IMR-90 (cell line): ENCODE data around the gene AMOTL1. TPM values are rescaled to one million over a fixed set of nuclear protein-coding genes. Genes with fewer than 3 reads are reported as not detected.

Source experiments
- ATAC-seq: fragments of 200-7000 bp; cut with Tn5 transposase; 2 replicates; pipeline ENCODE4 v1.9.1; 2020; ENCODE audit warnings: low read depth, mild to moderate bottlenecking, moderate library complexity
- BruUV-seq: library from RNA; stranded (reverse); fragments of 400-500 nt; replicated peaks from 2 replicates; lab custom pipeline; 2021; lab: Mats Ljungman, UMichigan
- CTCF ChIA-PET: fragments of 300-600 bp; formaldehyde crosslinking; extraction: SDS; loops from one replicate; lab custom pipeline; 2021; ENCODE audit warnings: antibody characterized with exemption; lab: Yijun Ruan, JAX
- POLR2A ChIA-PET: fragments of 300-600 bp; sonication (Branson Sonifier 250); formaldehyde crosslinking; loops from one replicate; lab custom pipeline; 2022; ENCODE audit warnings: antibody characterized with exemption; ENCODE audit not compliant: unreplicated experiment; lab: Charles Lee
- DNase-seq: peaks from one replicate; pipeline ENCODE4 v3.0.0; 2013
- H2AFZ ChIP-seq: replicated peaks from 2 replicates; pipeline ENCODE3; 2013; ENCODE audit warnings: low read length, mild to moderate bottlenecking; ENCODE audit not compliant: poor library complexity
- H2AK5ac ChIP-seq: 2 replicates; pipeline ENCODE4 v1.6.1; 2013; ENCODE audit warnings: low read depth, low read length, inconsistent platforms
- H2AK9ac ChIP-seq: replicated peaks from 2 replicates; pipeline ENCODE3; 2013; ENCODE audit warnings: mild to moderate bottlenecking, low read depth, low read length, moderate library complexity; ENCODE audit not compliant: poor library complexity
- H2BK120ac ChIP-seq: 2 replicates; pipeline ENCODE4 v1.6.1; 2013; ENCODE audit warnings: low read depth, low read length, inconsistent platforms
- H2BK15ac ChIP-seq: 3 replicates; pipeline ENCODE4 v1.6.1; 2013; ENCODE audit warnings: low read depth, low read length, inconsistent platforms
- H2BK20ac ChIP-seq: 2 replicates; pipeline ENCODE4 v1.6.1; 2013; ENCODE audit warnings: low read depth, mild to moderate bottlenecking, inconsistent platforms, low read length, moderate library complexity
- H2BK5ac ChIP-seq: 2 replicates; pipeline ENCODE4 v1.6.1; 2013; ENCODE audit warnings: mild to moderate bottlenecking, low read depth, low read length, inconsistent platforms; ENCODE audit not compliant: poor library complexity, severe bottlenecking
- H3K14ac ChIP-seq: replicated peaks from 2 replicates; pipeline ENCODE4 v1.6.1; 2013; ENCODE audit warnings: low read depth, low read length, inconsistent platforms
- H3K18ac ChIP-seq: 2 replicates; pipeline ENCODE4 v1.6.1; 2013; ENCODE audit warnings: low read depth, low read length, control low read depth
- H3K23ac ChIP-seq: 2 replicates; pipeline ENCODE4 v1.6.1; 2013; ENCODE audit warnings: low read depth, low read length, inconsistent platforms
- H3K27ac ChIP-seq: 2 replicates; pipeline ENCODE4 v1.5.1; 2013; ENCODE audit warnings: mild to moderate bottlenecking, control low read depth, low read length; ENCODE audit not compliant: insufficient read depth
- H3K27me3 ChIP-seq: 2 replicates; pipeline ENCODE4 v1.6.1; 2013; ENCODE audit warnings: low read length; ENCODE audit not compliant: control insufficient read depth, insufficient read depth
- H3K36me3 ChIP-seq: 2 replicates; pipeline ENCODE4 v1.6.1; 2013; ENCODE audit warnings: low read length, mixed read lengths; ENCODE audit not compliant: control insufficient read depth, insufficient read depth
- H3K4ac ChIP-seq: 2 replicates; pipeline ENCODE4 v1.6.1; 2013; ENCODE audit warnings: low read depth, low read length, inconsistent platforms
- H3K4me1 ChIP-seq: 2 replicates; pipeline ENCODE4 v1.6.1; 2013; ENCODE audit warnings: low read length, mixed read lengths; ENCODE audit not compliant: control insufficient read depth, insufficient read depth
- H3K4me2 ChIP-seq: 2 replicates; pipeline ENCODE4 v1.6.1; 2013; ENCODE audit warnings: low read depth, mild to moderate bottlenecking, control low read depth, low read length, moderate library complexity
- H3K4me3 ChIP-seq: 2 replicates; pipeline ENCODE4 v1.5.1; 2013; ENCODE audit warnings: low read depth, mild to moderate bottlenecking, control low read depth, low read length, moderate library complexity; ENCODE audit not compliant: insufficient read depth
- H3K56ac ChIP-seq: 2 replicates; pipeline ENCODE4 v1.6.1; 2013; ENCODE audit warnings: low read length, inconsistent platforms; ENCODE audit not compliant: insufficient read depth; ENCODE audit errors: extremely low read depth
- H3K79me1 ChIP-seq, 2 experiments: 2 replicates each; pipeline ENCODE4 v1.6.1; 2013; ENCODE audit warnings: low read length in 2 of 2, inconsistent platforms in 1 of 2, low read depth in 1 of 2
- H3K9ac ChIP-seq: 2 replicates; pipeline ENCODE4 v1.6.1; 2013; ENCODE audit warnings: low read depth, low read length, control low read depth
- H3K9me1 ChIP-seq: 2 replicates; pipeline ENCODE4 v1.6.1; 2013; ENCODE audit warnings: low read length, inconsistent platforms; ENCODE audit not compliant: insufficient read depth
- H3K9me3 ChIP-seq: 2 replicates; pipeline ENCODE4 v1.6.1; 2013; ENCODE audit warnings: low read length; ENCODE audit not compliant: control insufficient read depth, insufficient read depth
- H4K20me1 ChIP-seq: 2 replicates; pipeline ENCODE4 v1.6.1; 2013; ENCODE audit warnings: low read length, inconsistent platforms; ENCODE audit not compliant: insufficient read depth
- H4K5ac ChIP-seq: 2 replicates; pipeline ENCODE4 v1.6.1; 2013; ENCODE audit warnings: mild to moderate bottlenecking, low read depth, low read length, control low read depth
- H4K8ac ChIP-seq, 2 experiments: 2 replicates each; pipeline ENCODE4 v1.6.1; 2013; ENCODE audit warnings: low read depth in 2 of 2, low read length in 2 of 2, control low read depth in 1 of 2, inconsistent platforms in 1 of 2
- H4K91ac ChIP-seq: 2 replicates; pipeline ENCODE4 v1.6.1; 2013; ENCODE audit warnings: low read depth, low read length, inconsistent platforms; ENCODE audit not compliant: insufficient read depth
- BHLHE40 ChIP-seq: fragments of 150-350 bp; IDR thresholded peaks from 2 replicates; pipeline ENCODE4 v1.6.1; 2016; ENCODE audit warnings: mild to moderate bottlenecking, low read depth, low read length
- CEBPB ChIP-seq: IDR thresholded peaks from 2 replicates; pipeline ENCODE4 v1.6.1; 2012; ENCODE audit warnings: low read depth, low read length, improper control_type of control experiment
- CHD1 ChIP-seq: IDR thresholded peaks from 2 replicates; pipeline ENCODE4 v1.6.1; 2012; ENCODE audit warnings: low read depth, low read length, improper control_type of control experiment
- FOS ChIP-seq: fragments of 150-350 bp; IDR thresholded peaks from 2 replicates; pipeline ENCODE4 v1.6.1; 2016; ENCODE audit warnings: low read depth, low read length
- MAFK ChIP-seq: IDR thresholded peaks from 2 replicates; pipeline ENCODE4 v1.6.1; 2012; ENCODE audit warnings: low read depth, low read length, improper control_type of control experiment
- MAZ ChIP-seq: IDR thresholded peaks from 2 replicates; pipeline ENCODE4 v1.6.1; 2012; ENCODE audit warnings: low read depth, mild to moderate bottlenecking, low read length, improper control_type of control experiment, moderate library complexity, borderline replicate concordance
- MXI1 ChIP-seq: IDR thresholded peaks from 2 replicates; pipeline ENCODE4 v1.6.1; 2012; ENCODE audit warnings: low read depth, mild to moderate bottlenecking, low read length, moderate library complexity, borderline replicate concordance
- NFE2L2 ChIP-seq: fragments of 150-350 bp; IDR thresholded peaks from 2 replicates; pipeline ENCODE4 v1.6.1; 2016; ENCODE audit warnings: low read depth, mild to moderate bottlenecking, low read length
- POLR2A ChIP-seq: IDR thresholded peaks from 2 replicates; pipeline ENCODE4 v1.6.1; 2012; ENCODE audit warnings: mild to moderate bottlenecking, low read depth, low read length
- RAD21 ChIP-seq: IDR thresholded peaks from 2 replicates; pipeline ENCODE4 v1.6.1; 2012; ENCODE audit warnings: low read length, improper control_type of control experiment
- RCOR1 ChIP-seq: IDR thresholded peaks from 2 replicates; pipeline ENCODE4 v1.6.1; 2012; ENCODE audit warnings: mild to moderate bottlenecking, low read length, improper control_type of control experiment; ENCODE audit not compliant: insufficient replicate concordance
- RFX5 ChIP-seq: IDR thresholded peaks from 2 replicates; pipeline ENCODE4 v1.8.0; 2012; ENCODE audit warnings: low read depth, mild to moderate bottlenecking, low read length, moderate library complexity
- SMC3 ChIP-seq: fragments of 150-350 bp; IDR thresholded peaks from 2 replicates; pipeline ENCODE4 v1.6.1; 2016; ENCODE audit warnings: low read depth, mild to moderate bottlenecking, antibody characterized with exemption, low read length, moderate library complexity
- WGBS, 2 experiments: methylation state at CpG; one replicate each; pipeline versions ENCODE4 v1.1.5 to v1.1.7; 2013; ENCODE audit warnings: missing lambda C conversion rate in 2 of 2; ENCODE audit not compliant: insufficient read length in 1 of 2; ENCODE audit errors: extremely low coverage in 2 of 2; 5-methylcytosine and 5-hydroxymethylcytosine counted together
- dilution Hi-C: fragments of 300-500 bp; cut with HindIII; formaldehyde crosslinking; loops from one replicate; pipeline ENCODE4 v1.14.3; 2018; ENCODE audit warnings: low sequenced_read_pairs; ENCODE audit not compliant: unreplicated experiment
- in situ Hi-C: fragments of 300-500 bp; cut with MboI; formaldehyde crosslinking; loops from 3 replicates; pipeline ENCODE4 v1.14.3; 2019; ENCODE audit warnings: low sequenced_read_pairs, inconsistent platforms, mixed read lengths
- intact Hi-C: fragments of 100-400 bp; cut with micrococcal nuclease; formaldehyde crosslinking; loops from 2 replicates; pipeline ENCODE4 v1.10.0; 2022
- polyA plus RNA-seq, 3 experiments: library from polyadenylated mRNA; depleted of rRNA; stranded (reverse); fragments of >200 nt; gene quantifications; 2 replicates each; pipeline ENCODE4 v1.2.3, GENCODE V29; 2012; ENCODE audit warnings: low replicate concordance in 1 of 3
- total RNA-seq: library from RNA; depleted of rRNA; stranded (reverse); fragments of >200 nt; gene quantifications from 2 replicates; pipeline ENCODE4 v1.2.3, GENCODE V29; 2012
- TF ChIP-seq, protein P1 (sequence below): conservative IDR thresholded peaks from 2 replicates; pipeline ENCODE4 v1.5.1; 2012; ENCODE audit warnings: mild to moderate bottlenecking, low read depth, low read length, improper control_type of control experiment
- TF ChIP-seq, protein P2 (sequence below): fragments of 150-350 bp; IDR thresholded peaks from 2 replicates; pipeline ENCODE4 v1.6.1; 2017; ENCODE audit warnings: mild to moderate bottlenecking, antibody characterized with exemption, low read length, low read depth
- TF ChIP-seq, protein P3 (sequence below): fragments of 150-350 bp; IDR thresholded peaks from 2 replicates; pipeline ENCODE4 v1.6.1; 2016; ENCODE audit warnings: low read depth, mild to moderate bottlenecking, low read length, moderate library complexity, borderline replicate concordance

AMOTL1 gene
- total and polyA plus RNA-seq, 2 of the 4 experiments (the other 2 are of a cell fraction): 18.6 to 49.5 TPM

DNA sequence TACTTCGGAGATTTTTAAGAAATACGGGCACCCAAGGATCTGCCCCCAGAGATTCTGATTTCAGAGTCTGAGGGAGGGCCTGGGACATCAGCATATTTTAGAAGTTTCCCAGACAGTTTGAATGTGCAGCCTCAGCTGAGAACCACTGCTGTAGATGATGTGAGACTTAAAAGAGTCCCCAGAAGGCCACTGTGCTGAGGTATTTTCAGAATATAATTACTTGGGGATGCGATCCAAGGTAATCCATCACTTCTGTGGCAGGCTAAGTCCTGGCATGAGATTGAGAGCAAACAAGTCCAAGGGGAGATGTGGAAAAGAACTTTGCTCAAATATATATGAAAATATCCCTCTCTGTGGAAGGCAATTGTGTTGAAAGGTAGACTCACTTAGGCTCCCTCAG lies 48.3 kb upstream of the AMOTL1 start:
- no peak overlapping the region for H3K56ac ChIP-seq
- H3K14ac ChIP-seq: no peak overlapping the region
- no peaks in the 10 kb centered on the region for H3K79me1 ChIP-seq
- no peaks in the 10 kb centered on the region for H3K4me1 ChIP-seq
- TF ChIP-seq RFX5 (no peak), CEBPB (no peak), MAZ (no peak), RAD21 (no peak), MAFK (no peak), POLR2A (no peak), SMC3 (no peak), CHD1 (no peak), MXI1 (no peak), BHLHE40 (no peak), FOS (no peak), NFE2L2 (no peak), RCOR1 (no peak)
- TF ChIP-seq, protein P1, sequence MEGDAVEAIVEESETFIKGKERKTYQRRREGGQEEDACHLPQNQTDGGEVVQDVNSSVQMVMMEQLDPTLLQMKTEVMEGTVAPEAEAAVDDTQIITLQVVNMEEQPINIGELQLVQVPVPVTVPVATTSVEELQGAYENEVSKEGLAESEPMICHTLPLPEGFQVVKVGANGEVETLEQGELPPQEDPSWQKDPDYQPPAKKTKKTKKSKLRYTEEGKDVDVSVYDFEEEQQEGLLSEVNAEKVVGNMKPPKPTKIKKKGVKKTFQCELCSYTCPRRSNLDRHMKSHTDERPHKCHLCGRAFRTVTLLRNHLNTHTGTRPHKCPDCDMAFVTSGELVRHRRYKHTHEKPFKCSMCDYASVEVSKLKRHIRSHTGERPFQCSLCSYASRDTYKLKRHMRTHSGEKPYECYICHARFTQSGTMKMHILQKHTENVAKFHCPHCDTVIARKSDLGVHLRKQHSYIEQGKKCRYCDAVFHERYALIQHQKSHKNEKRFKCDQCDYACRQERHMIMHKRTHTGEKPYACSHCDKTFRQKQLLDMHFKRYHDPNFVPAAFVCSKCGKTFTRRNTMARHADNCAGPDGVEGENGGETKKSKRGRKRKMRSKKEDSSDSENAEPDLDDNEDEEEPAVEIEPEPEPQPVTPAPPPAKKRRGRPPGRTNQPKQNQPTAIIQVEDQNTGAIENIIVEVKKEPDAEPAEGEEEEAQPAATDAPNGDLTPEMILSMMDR: no peak
- TF ChIP-seq, protein P2, sequence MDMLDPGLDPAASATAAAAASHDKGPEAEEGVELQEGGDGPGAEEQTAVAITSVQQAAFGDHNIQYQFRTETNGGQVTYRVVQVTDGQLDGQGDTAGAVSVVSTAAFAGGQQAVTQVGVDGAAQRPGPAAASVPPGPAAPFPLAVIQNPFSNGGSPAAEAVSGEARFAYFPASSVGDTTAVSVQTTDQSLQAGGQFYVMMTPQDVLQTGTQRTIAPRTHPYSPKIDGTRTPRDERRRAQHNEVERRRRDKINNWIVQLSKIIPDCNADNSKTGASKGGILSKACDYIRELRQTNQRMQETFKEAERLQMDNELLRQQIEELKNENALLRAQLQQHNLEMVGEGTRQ: no peak
- TF ChIP-seq, protein P3, sequence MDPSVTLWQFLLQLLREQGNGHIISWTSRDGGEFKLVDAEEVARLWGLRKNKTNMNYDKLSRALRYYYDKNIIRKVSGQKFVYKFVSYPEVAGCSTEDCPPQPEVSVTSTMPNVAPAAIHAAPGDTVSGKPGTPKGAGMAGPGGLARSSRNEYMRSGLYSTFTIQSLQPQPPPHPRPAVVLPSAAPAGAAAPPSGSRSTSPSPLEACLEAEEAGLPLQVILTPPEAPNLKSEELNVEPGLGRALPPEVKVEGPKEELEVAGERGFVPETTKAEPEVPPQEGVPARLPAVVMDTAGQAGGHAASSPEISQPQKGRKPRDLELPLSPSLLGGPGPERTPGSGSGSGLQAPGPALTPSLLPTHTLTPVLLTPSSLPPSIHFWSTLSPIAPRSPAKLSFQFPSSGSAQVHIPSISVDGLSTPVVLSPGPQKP: no peak
- no peak overlapping the region for H2BK120ac ChIP-seq
- H3K4ac ChIP-seq: no peak overlapping the region
- H3K9me3 ChIP-seq: no peaks in the 10 kb centered on the region
- H2AK9ac ChIP-seq: no peak overlapping the region
- dilution Hi-C loops: no loop called here
- no peak overlapping the region for H2BK5ac ChIP-seq
- no peak overlapping the region for H2AFZ ChIP-seq
- no peaks in the 10 kb centered on the region for H3K9me1 ChIP-seq
- CTCF ChIA-PET: interaction anchor here (1.0 kb wide), 1 partner anchor 9 kb away, joined by 3 read pairs; no protein-coding TSS in a partner anchor
- peaks cover 17% of the 10 kb centered on the region for H3K27me3 ChIP-seq
- no peak overlapping the region for H3K9ac ChIP-seq
- no peaks in the 10 kb centered on the region for H4K20me1 ChIP-seq
- H4K8ac ChIP-seq: no peak overlapping the region
- no peak for ATAC-seq
- no peak overlapping the region for H3K4me2 ChIP-seq
- no TSS peak for BruUV-seq
- intact Hi-C loops: no loop called here
- no peak overlapping the region for H3K4me3 ChIP-seq
- H3K23ac ChIP-seq: no peak overlapping the region
- no peak overlapping the region for H4K91ac ChIP-seq
- in situ Hi-C loops: no loop called here
- POLR2A ChIA-PET: no interaction called here
- no peak overlapping the region for H3K18ac ChIP-seq
- no peak overlapping the region for H2BK20ac ChIP-seq
- H4K5ac ChIP-seq: no peak overlapping the region
- H2BK15ac ChIP-seq: no peak overlapping the region
- H3K27ac ChIP-seq: no peak overlapping the region
- no peak overlapping the region for H2AK5ac ChIP-seq
- DNase-seq: no peak
- no peaks in the 10 kb centered on the region for H3K36me3 ChIP-seq
- WGBS, 2 experiments: no CpG with 5 or more reads among the region's 3 CpGs
